GM18499 (cell line): Measurements from ENCODE around the gene AARS1.
"Not testable (repeated sequence)": the region's sequence is repeated elsewhere in the genome, so short reads cannot be mapped to it uniquely, and the experiment has no call there.

Experiments used
- ATAC-seq: cut with Tn5 transposase; IDR thresholded peaks from one replicate; pipeline ENCODE4 v1.9.1; 2021; ENCODE audit warnings: moderate number of reproducible peaks; ENCODE audit not compliant: insufficient read depth, unreplicated experiment

Gene AARS1

DNA sequence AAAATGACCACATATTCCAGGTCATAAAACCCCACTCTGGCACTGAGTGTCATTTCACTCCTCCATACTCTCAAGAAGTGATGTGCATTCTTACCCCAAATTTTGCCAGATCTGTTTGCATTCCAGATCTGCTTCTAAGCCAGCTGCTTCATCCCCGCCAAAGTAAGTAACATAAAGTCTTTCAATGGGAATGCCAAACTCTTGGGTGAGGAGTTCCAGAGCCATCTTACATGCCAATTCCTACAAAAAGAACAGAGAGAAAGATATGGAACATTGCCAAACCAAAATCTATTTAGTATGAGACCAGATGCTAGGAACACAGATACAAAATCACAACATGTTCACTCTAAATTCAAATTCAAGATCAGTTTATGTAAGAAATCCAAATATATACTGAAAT is 12.9 kb downstream of the AARS1 start:
- ATAC-seq: no peak

DNA sequence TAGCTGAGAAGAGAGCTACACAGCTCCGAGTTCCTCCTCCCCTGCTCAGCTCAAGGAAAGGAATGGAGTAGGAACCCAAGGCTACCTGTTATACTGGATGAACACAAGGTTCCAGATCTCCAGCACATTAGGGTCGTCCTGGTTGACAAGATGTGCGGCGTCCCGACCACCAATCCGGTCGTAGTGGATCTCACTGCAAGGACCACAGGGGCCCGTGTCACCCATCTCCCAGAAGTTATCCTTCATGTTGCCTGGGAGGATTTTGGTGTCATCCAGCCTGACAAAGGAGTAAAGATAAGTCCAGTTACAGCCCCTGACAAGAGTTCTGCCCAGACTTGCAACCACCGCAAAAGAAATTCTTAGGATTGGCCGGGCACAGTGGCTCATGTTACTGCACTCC is 17.6 kb downstream of the AARS1 start:
- ATAC-seq: no peak

DNA sequence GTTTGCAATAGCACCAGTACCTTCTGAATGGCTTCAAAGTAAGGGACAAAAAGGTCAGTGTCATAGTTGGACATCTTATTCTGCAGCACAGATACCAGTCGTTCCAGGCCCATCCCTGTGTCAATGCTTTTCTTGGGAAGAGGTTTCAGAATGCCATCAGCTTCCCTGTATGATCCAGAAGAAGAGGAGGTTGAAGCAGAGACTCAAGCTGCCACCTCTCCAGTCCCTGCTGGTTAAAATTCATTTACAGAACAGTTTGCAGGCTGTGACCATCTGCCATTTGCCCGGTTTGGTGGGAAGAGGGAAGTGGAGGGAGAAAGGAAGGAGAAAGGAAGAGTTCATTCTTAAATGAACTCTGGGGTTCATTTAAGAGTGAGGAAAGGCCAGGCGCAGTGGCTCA is 19.1 kb downstream of the AARS1 start:
- no peak for ATAC-seq

DNA sequence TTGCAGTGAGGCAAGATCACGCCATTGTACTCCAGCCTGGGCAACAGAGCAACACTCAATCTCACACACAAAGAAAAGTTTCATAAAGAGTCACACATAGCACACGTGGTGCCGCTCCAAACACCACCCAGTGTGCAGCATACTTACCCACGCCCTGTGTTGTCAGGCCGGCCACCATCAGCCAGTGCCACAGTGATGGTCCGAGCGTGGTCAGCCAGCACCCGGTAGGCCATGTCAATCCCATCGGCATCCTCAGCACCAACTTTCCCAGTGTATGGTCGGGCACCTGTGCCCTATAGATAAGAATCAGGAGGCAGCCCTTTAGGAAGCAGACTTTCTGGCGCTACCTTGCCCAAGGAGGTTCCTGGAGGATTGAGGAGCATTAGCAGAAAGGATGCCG is 19.8 kb downstream of the AARS1 start:
- ATAC-seq: no peak

DNA sequence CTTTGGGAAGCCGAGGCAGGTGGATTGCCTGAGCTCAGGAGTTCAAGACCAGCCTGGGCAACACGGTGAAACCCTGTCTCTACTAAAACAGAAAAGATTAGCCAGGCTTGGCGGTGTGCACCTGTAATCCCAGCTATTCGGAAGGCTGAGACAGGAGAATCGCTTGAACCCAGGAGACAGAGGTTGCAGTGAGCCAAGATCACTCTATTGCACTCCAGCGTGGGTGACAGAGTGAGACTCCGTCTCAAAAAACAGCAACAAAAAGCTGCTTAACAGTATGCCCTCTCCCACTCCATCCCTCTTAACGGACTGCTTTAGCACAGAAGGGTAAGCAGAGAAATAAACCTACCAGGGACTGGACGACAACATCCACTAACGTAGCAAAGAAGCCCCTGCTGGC is 21.4 kb downstream of the AARS1 start:
- not testable (repeated sequence) for ATAC-seq

DNA sequence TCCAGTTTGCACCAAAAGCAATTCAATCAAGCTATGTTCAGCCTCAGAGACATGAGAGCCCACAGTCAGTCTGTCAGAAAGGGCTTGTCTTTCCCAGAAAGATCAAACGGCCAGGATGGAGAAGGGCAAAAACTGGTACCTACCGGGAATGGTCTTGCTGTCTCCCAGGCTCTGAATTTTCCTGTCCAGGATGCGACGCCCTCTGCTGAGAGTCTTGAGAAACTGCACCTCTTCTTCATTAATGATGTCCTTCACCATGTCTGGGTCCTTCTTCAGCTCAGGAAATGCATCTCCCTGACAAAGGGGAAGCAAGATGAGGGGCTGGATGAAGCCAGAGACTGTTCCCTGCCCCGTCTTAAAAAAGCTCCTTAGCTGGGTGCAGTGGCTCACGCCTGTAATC is 21.8 kb downstream of the AARS1 start:
- no peak for ATAC-seq

DNA sequence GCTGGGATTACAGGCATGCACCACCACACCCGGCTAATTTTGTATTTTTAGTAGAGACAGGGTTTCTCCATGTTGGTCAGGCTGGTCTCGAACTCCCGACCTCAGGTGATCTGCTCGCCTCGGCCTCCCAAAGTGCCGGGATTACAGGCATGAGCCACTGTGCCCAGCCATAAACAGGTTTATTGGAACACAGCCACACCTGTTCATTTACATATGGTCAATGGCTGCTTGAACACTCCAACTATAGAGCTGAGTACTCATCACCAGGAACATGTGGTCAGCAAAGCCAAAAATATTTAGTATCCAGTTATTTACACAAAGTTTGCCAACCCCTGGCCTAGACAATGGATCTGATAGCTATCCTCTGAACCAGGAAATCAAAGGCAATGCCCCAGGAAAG is 29.4 kb downstream of the AARS1 start:
- ATAC-seq: not testable (repeated sequence)

DNA sequence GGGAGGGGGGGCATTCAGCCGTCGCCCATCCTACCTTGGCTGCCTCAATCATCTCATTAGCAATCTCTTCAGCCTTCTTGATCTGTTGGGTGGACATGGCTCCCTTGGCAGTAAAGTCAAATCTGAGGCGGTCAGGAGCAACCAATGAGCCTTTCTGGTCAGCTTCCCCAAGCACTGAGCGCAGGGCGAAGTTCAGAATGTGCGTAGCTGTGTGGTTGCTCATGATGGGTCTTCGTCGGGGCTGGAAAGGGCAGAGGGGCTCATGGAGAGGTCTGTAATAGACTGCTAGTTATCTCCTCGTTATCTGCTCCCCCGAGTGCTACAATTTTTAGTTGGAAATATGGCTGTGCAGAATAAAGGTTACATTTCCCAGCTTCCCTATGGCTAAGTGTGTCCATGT is 30.4 kb downstream of the AARS1 start:
- ATAC-seq: no peak

DNA sequence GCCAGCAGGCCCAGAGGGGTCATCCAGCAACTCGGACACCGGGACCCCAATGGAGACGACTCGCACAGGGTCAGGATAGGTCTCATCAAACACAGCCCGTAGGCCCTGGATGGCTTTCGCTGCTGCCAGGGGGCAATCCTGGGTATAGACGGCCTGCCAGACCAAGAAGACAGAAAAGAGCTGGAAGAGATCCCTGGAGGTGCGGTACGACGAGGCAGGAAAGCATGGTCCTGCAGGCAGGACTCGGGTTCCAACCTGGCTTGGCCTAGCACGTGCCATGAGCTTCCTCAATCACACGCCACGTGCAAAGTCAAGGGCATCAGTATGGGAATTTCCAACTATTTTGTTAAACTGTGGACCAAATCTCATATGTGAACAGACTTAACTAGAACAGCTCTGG is 31.2 kb downstream of the AARS1 start:
- no peak for ATAC-seq

DNA sequence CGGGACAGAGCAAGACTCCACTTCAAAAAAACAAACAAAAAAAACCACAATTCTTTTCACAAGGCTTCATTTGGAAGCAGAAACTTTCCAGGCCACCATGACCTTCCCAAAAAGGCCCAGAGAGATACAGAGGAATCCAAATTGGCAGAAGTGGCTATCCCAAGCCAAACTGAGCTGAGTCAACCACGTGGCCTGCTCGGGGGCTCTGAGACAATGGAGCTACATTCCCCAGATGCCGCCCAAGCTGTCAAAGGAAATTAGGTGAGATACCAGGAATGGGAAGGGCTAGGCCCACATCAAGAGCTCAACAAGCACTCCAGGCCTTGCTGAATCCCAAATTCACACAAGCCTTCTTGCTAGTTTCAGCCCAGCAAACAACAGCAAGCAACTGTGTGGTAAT is 31.9 kb downstream of the AARS1 start:
- ATAC-seq: no peak

DNA sequence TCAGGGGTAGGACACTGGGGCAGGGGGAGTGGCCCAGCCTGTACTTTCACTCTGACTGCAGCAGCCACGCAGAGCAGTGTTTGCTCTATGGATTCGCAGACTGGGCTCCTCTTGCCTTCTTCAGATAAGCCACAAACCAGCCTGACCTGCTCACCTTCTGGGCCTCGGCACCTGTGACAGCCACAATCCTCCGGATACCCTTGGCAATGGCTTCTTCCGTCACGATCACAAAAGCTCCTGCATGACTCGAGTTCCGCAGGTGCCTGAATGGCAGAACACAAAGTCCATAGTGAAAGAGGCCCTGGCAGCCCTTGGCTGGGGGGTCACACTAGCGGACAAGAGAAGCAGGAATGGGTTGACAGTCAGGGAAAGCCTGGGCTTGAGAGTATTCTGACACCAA is 33.7 kb downstream of the AARS1 start:
- ATAC-seq: no peak

DNA sequence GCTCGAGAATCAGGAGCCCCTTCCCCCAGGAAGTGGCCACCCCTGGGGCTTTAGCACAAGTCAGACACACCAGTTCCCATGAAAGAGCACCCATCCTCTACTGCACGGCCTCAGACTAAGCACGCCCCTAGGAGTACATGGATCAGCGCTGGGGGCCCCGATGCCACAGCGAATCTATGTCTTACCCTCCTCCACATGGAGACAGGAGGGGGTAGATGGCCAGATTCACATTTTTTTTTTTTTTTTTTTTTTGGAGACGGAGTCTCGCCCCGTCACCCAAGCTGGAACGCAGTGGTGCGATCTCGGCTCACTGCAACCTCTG is 34.4 kb downstream of the AARS1 start:
- ATAC-seq: no peak

DNA sequence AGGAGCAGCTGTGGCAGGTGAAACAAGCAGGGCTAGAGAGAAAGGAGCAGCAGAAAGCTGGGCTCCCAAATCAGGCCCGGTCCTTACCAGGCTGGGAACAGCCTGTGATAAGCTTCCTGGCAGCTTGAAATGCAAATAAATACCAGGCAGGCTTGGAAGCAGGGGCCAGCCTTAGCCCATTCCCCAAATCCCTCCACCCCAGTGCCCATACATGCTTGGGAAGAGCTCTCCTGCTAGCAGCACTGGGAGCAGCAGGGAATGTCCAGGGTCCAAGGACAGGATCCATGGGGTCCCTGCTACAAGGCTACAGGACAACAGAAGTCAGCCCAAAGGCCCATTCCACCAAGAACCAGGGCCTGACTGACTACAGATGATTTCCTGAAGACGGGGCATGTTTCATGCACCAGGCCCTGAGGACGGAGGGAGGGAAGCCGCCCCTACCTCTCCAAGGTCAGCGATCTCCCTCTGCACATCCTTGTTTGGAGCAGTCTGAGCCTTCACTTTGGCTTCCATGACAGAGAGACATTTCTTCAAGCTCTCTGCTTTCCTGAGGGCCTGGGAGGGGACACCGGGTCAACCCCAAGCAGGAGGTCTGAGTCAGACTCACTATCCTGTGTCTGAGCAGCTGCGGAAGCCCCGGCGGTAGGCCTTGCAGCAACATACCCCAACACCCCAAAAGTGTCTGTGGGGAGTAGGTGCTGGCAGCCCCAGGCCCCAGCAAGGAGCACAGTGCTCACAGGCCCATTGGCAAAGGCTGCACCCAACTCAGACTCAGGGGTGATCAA is 34.9 kb downstream of the AARS1 start:
- no peak for ATAC-seq

DNA sequence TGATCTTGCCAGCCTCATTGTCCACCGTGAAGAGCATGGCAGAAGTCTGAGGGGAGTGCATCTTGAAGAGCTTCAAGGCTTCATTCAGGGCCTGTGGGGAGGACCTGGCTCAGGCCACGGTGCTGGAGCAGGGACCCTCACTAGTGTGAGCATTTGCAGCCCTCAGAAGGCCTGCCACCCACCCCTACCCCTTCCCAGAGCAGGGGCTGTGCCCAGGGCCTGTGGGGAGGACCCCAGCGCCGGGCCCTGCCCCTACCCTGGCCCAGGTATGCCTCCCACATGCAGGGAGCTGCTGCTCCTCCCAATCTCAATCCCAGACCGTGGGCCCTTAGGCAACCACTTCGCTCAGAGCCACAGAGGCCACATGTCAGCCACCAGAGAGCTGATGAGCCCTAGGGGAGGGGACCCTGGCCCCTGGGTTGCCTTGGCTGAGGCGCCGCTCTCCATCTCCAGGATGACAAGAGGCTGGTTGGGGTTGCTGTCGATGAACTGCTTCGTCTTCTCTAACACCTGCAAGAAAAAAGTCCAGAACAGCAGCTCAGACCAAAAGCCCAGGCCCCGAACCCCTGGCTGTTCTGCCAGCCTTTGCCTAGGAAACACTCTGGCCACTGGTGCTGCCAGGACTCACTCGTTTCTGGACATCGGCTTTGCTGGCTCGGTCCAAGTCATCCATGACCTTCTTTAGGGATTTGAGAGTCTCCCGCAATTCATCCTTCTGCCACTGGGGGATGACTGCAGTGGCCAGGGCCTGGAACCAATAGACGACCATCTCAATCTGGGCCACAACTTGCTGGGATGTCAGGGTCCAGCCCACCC is 35.8 kb downstream of the AARS1 start:
- ATAC-seq: no peak

DNA sequence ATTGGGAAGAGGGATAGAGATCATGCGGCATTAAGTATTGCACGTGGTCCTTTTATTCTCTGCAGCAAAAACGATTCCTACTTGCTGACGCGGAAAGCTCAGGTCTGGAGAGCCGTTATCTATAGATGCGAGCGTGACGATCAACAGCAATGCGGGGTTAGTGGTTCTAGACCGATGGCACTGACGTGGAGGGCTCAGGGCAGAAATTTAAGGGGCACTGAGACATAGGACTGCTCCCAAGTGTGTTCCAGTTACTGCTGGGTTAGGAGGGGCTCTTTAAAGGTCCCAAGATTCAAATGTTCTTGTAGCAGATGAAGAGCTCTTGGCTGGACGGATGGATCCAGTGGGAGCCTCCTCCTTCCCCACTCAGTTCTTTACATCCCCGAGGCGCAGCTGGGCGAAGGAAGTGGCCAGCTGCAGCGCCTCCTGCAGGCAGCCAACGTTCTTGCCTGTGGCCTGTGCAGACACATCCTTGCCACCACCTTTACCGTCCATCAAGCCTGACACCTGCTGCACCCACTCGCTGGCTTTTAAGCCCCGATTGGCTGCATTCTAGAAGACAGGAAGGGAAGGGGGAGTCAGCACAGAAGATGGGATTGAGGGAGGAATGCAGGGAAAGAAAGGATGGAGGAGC is 36.8 kb downstream of the AARS1 start:
- ATAC-seq: no peak

DNA sequence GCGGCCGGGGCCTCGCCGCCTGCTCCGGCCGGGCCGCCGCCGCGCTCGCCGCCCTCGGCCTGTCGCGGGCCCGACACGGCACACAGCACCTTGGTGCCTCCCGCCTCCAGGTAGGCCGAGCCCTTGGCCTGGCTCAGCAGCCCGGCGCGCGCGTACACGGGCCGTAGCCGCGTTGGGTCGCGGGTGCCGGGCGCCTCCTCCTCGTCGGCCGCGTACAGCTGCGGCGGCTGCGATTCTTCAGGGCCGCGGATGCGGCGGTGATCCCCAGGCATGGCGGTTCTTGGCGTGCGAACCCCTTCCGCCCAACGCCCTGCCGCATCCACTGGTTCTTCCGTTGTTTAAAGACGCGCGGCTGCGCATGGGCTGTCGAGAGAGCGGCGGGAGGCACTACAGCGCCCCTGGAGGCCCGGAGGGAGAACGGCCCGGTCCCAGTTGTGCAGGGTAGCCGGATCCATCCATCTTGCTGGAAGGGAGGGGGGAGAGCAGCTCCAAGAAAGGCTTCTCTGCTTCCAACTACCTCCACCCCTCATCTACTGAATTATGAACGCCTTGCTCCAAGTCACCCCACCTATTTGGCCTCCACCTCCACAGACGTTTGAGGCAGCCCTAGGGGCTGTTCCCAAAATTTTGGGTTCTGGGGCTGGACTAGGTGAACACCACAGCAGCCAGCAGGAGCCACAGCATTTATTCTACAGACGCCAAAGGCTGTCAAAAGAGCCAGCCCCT is 37.5 kb downstream of the AARS1 start, which contains the start of gene EXOSC6:
EXOSC6 (minus strand) TSS at position 312 of the 726 bp plus-strand sequence; CDS start at position 272, 40 bp downstream.
- peak; percentile 74 for ATAC-seq

DNA sequence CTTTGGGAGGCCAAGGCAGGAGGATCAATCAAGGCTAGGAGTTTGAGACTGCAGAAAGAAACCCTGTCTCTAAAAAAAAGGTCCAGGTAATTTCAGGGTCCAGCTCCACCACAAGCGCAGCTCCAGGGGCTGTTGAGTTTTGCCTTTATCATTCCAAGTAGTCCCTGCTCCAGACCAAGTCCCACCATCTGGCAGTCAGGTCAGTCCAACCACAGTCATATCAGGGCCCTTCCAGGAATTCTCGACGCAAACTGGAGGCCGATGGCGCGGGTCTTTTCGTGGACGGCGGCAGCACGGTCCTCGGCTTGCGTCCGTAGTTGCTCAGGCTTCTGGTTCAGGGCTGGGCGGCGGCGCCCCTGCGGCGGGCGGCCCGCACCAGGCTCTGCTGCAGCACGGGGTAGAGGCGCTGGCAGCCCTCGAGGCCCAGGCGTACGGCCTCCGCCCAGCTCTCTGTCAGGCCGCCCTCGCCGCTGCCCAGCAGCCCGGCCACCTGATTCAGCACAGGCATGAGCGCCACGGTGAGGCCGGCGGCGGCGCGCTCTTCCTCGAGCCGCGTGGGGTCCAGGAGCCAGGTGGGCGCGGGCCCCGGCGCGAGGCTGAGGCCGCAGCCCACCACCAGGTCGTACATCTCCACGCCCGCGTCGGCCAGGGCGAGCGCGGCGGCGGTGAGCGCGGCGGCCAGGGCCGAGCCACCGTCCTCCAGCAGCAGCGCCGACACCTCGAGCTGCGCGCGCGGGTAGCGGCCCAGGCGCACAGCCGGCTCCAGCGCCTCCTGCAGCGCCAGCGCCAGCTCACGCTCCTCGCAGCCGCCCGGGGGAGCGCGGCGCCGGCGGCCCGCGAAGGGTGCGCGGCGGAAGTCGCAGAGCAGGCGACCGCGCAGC is 38.3 kb downstream of the AARS1 start:
- peak; percentile 19 for ATAC-seq

DNA sequence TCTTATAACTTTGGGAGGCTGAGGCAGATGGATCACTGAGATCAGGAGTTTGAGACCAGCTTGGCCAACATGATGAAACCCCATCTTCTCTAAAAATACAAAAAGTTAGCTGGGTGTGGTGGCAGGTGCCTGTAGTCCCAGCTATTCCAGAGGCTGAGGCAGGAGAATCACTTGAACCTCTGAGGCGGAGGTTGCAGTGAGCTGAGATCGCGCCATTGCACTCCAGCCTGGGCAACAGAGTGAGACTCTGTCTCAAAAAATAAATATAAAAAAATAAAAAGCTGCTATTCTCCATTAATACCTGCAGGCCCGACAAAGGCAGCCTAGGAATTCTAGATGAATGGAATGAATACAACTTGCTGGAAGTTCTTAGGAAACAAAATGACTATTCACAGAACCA is 39.6 kb downstream of the AARS1 start:
- not testable (repeated sequence) for ATAC-seq

DNA sequence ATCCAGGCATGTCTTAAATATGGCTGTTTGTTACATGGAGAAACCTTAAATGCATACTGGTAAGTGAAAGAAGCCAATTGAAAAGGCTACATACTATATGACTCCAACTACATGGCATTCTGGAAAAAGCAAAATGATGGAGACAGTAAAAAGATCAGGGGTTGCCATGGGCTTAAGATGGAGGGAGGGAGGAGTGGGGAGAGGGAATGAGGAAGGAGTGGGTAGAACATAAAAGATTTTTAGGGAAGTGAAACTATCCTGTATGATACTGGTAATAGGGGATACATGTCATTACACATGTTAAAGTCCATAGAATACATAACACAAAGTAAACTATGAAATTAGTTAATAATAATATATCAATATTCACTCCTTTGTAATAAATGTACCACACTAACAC is 50.5 kb downstream of the AARS1 start:
- ATAC-seq: not testable (repeated sequence)

DNA sequence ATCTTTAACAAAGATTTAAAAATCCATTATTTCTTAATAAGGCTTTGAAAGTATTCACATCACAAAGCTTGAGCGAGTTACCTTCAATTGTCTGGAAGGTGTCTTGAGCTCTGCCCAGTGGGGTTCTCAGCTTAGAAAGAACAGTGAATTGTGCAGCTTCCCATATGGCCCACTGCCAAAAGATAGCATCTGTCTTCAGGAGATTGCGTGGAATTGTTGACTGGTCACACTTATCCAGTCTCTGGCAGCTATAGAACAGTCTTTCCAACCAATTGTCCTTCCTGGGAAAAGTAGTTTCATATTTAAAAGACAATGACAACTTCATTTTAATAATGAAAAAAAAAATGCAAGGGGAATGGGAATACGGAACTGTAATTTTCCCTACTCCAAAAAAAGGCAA is 57.5 kb downstream of the AARS1 start:
- ATAC-seq: not testable (repeated sequence)
